ENCODE measurements around the gene AP2A1. TPM values are rescaled to one million over a fixed set of nuclear protein-coding genes. Genes with fewer than 3 reads are reported as not detected.

The AP2A1 gene
- total and polyA plus RNA-seq, 9 of the 15 experiments (the other 6 are each of a cell fraction or from before 2014, with no cell fraction given) = 0.55 to 150 (median 31.9) TPM

DNA sequence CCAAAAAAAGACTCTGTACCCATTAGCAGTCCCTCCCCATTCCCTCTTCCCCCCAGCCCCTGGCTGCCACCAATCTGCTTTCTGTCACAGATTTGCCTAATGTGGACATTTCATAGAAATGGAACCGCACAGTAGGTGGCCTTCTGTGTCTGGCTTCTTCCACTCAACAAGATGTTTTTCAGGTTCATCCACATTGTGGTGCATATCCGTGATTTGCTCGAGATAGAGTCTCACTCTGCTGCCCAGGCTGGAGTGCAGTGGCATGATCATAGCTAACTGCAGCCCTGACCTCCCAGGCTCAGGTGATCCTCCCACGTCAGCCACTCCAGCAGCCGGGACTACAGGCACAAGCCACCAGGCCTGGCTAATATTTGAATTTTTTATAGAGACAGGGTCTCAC lies 20.9 kb downstream of the AP2A1 start:
- Histone ChIP-seq H3K27me3 (ENCODE audit: control insufficient read depth in 2 of 2, insufficient read depth in 2 of 2, low read length in 2 of 2) (no peaks in the 10 kb centered on the region), H3K9ac (ENCODE audit: insufficient read depth in 1 of 2, low read depth in 2 of 2, low read length in 2 of 2) (no peak overlapping the region), H3K36me3 (ENCODE audit: control insufficient read depth, insufficient read depth, low read length) (peaks cover 84% of the 10 kb centered on the region; the same call in 2 of the 3 replicates), H3K9me1 (ENCODE audit: control insufficient read depth, insufficient read depth, low read length) (no peaks in the 10 kb centered on the region), H3K4me3 (no peak overlapping the region), H4K20me1 (replicated peaks; ENCODE audit: control insufficient read depth, insufficient read depth, low read length) (no peaks in the 10 kb centered on the region; the same call in 1 of the 2 replicates), H3K27ac (ENCODE audit: extremely low read depth, low read depth, low read length) (no peak overlapping the region), H3K79me2 (ENCODE audit: control insufficient read depth, insufficient read depth, low read length) (peaks cover 16% of the 10 kb centered on the region), H3K9me3 (replicated peaks; ENCODE audit: control insufficient read depth, insufficient read depth, low read depth, low read length) (no peaks in the 10 kb centered on the region; the same call in 1 of the 2 replicates), H3K4me2 (ENCODE audit: insufficient read depth, low read length) (no peak overlapping the region), H2AFZ (ENCODE audit: low read depth, low read length) (no peak overlapping the region), H3K4me1 (replicated peaks in 1 of 2; ENCODE audit: control insufficient read depth in 2 of 2, insufficient read depth in 2 of 2, low read length in 2 of 2) (peaks cover 0 to 32% of the 10 kb centered on the region in 2 experiments; a peak in 3 of 5 replicates)
- no peak for ATAC-seq
- no peak for DNase-seq (ENCODE audit: extremely low read depth in 1 of 4, low spot score in 3 of 4)
- CTCF ChIA-PET (ENCODE audit: low intra/inter-chr PET ratio) = no interaction called here
- POLR2A ChIA-PET = interaction anchor here (0.6 to 1.4 kb wide), 2 partner anchors 20 to 21 kb away, joined by 3 to 4 read pairs; no protein-coding TSS in a partner anchor
- in situ Hi-C loops (cut with MboI) = no loop called here
- FAIRE-seq = no peak
- 89% methylated on average over 5 of the region's 5 CpGs for WGBS (ENCODE audit: insufficient coverage, low coverage, missing lambda C conversion rate)
- no TSS peak for BruUV-seq (replicated peaks)
- intact Hi-C loops (cut with micrococcal nuclease) = no loop called here
- TF ChIP-seq, protein P1, sequence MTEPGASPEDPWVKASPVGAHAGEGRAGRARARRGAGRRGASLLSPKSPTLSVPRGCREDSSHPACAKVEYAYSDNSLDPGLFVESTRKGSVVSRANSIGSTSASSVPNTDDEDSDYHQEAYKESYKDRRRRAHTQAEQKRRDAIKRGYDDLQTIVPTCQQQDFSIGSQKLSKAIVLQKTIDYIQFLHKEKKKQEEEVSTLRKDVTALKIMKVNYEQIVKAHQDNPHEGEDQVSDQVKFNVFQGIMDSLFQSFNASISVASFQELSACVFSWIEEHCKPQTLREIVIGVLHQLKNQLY (CRISPR knock-in tag; conservative IDR thresholded peaks at IDR 0.05) = no peak
- TF ChIP-seq, protein P2, sequence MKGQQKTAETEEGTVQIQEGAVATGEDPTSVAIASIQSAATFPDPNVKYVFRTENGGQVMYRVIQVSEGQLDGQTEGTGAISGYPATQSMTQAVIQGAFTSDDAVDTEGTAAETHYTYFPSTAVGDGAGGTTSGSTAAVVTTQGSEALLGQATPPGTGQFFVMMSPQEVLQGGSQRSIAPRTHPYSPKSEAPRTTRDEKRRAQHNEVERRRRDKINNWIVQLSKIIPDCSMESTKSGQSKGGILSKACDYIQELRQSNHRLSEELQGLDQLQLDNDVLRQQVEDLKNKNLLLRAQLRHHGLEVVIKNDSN (CRISPR knock-in tag; IDR thresholded peaks at IDR 0.05) = no peak
- TF ChIP-seq, protein P3, sequence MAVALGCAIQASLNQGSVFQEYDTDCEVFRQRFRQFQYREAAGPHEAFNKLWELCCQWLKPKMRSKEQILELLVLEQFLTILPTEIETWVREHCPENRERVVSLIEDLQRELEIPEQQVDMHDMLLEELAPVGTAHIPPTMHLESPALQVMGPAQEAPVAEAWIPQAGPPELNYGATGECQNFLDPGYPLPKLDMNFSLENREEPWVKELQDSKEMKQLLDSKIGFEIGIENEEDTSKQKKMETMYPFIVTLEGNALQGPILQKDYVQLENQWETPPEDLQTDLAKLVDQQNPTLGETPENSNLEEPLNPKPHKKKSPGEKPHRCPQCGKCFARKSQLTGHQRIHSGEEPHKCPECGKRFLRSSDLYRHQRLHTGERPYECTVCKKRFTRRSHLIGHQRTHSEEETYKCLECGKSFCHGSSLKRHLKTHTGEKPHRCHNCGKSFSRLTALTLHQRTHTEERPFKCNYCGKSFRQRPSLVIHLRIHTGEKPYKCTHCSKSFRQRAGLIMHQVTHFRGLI (CRISPR knock-in tag; IDR thresholded peaks at IDR 0.05) = no peak
- TF ChIP-seq, protein P4, sequence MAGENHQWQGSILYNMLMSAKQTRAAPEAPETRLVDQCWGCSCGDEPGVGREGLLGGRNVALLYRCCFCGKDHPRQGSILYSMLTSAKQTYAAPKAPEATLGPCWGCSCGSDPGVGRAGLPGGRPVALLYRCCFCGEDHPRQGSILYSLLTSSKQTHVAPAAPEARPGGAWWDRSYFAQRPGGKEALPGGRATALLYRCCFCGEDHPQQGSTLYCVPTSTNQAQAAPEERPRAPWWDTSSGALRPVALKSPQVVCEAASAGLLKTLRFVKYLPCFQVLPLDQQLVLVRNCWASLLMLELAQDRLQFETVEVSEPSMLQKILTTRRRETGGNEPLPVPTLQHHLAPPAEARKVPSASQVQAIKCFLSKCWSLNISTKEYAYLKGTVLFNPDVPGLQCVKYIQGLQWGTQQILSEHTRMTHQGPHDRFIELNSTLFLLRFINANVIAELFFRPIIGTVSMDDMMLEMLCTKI (IDR thresholded peaks at IDR 0.05; ENCODE audit: partially characterized antibody) = no peak
- TF ChIP-seq, protein P5, sequence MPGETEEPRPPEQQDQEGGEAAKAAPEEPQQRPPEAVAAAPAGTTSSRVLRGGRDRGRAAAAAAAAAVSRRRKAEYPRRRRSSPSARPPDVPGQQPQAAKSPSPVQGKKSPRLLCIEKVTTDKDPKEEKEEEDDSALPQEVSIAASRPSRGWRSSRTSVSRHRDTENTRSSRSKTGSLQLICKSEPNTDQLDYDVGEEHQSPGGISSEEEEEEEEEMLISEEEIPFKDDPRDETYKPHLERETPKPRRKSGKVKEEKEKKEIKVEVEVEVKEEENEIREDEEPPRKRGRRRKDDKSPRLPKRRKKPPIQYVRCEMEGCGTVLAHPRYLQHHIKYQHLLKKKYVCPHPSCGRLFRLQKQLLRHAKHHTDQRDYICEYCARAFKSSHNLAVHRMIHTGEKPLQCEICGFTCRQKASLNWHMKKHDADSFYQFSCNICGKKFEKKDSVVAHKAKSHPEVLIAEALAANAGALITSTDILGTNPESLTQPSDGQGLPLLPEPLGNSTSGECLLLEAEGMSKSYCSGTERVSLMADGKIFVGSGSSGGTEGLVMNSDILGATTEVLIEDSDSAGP (CRISPR knock-in tag; IDR thresholded peaks at IDR 0.05) = no peak
- TF ChIP-seq PYGO2 (tag; IDR thresholded peaks at IDR 0.05) (no peak), ZNF431 (CRISPR knock-in tag; IDR thresholded peaks at IDR 0.05) (no peak), ZBED1 (IDR thresholded peaks at IDR 0.05) (no peak), POLR2AphosphoS2 (IDR thresholded peaks at IDR 0.05; ENCODE audit: low read length) (no peak), CHCHD3 (CRISPR knock-in tag; IDR thresholded peaks at IDR 0.05) (no peak), SMAD2 (IDR thresholded peaks at IDR 0.05; ENCODE audit: low read depth, low read length) (no peak), ZNF696 (CRISPR knock-in tag; conservative IDR thresholded peaks at IDR 0.05) (no peak)
- TF ChIP-seq, protein P6, sequence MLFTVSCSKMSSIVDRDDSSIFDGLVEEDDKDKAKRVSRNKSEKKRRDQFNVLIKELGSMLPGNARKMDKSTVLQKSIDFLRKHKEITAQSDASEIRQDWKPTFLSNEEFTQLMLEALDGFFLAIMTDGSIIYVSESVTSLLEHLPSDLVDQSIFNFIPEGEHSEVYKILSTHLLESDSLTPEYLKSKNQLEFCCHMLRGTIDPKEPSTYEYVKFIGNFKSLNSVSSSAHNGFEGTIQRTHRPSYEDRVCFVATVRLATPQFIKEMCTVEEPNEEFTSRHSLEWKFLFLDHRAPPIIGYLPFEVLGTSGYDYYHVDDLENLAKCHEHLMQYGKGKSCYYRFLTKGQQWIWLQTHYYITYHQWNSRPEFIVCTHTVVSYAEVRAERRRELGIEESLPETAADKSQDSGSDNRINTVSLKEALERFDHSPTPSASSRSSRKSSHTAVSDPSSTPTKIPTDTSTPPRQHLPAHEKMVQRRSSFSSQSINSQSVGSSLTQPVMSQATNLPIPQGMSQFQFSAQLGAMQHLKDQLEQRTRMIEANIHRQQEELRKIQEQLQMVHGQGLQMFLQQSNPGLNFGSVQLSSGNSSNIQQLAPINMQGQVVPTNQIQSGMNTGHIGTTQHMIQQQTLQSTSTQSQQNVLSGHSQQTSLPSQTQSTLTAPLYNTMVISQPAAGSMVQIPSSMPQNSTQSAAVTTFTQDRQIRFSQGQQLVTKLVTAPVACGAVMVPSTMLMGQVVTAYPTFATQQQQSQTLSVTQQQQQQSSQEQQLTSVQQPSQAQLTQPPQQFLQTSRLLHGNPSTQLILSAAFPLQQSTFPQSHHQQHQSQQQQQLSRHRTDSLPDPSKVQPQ (CRISPR knock-in tag; IDR thresholded peaks at IDR 0.05; ENCODE audit: borderline replicate concordance) = no peak
